A673 (cell line): Measurements from ENCODE around the gene CHTOP. TPM values are rescaled to one million over a fixed set of nuclear protein-coding genes. Genes with fewer than 3 reads are reported as not detected.

Source experiments
- BruUV-seq: library from RNA; stranded (reverse); fragments of 400-500 nt; replicated peaks from 2 replicates; lab custom pipeline; 2021; lab: Mats Ljungman, UMichigan
- CTCF ChIA-PET: fragments of 300-600 bp; sonication (Branson Sonifier 250); formaldehyde crosslinking; loops from one replicate; lab custom pipeline; 2022; ENCODE audit warnings: antibody characterized with exemption; lab: Charles Lee
- POLR2A ChIA-PET: fragments of 300-600 bp; sonication (Branson Sonifier 250); formaldehyde crosslinking; loops from one replicate; lab custom pipeline; 2022; ENCODE audit warnings: antibody characterized with exemption; ENCODE audit not compliant: low non-redundant PET; lab: Charles Lee
- DNase-seq: peaks from one replicate; pipeline ENCODE4 v3.0.0-alpha.2; 2015; ENCODE audit warnings: low spot score
- H3K27ac ChIP-seq: fragments of 200-600 bp; sonication (generic); 2 replicates; pipeline ENCODE4 v1.5.1; 2016; ENCODE audit warnings: mixed run types, low read depth, mild to moderate bottlenecking, mixed read lengths, antibody characterized with exemption, low read length; ENCODE audit not compliant: poor library complexity, severe bottlenecking
- H3K27me3 ChIP-seq: fragments of 200-600 bp; sonication (generic); replicated peaks from 2 replicates; pipeline ENCODE4 v1.6.1; 2017; ENCODE audit warnings: mixed run types, low read depth, mild to moderate bottlenecking, mixed read lengths, antibody characterized with exemption, low read length; ENCODE audit not compliant: insufficient read depth, poor library complexity
- H3K36me3 ChIP-seq: fragments of 200-600 bp; sonication (generic); 2 replicates; pipeline ENCODE4 v1.6.1; 2016; ENCODE audit warnings: mixed run types, mild to moderate bottlenecking, mixed read lengths, antibody characterized with exemption, low read length; ENCODE audit not compliant: insufficient read depth, poor library complexity, severe bottlenecking
- H3K4me1 ChIP-seq: fragments of 200-600 bp; sonication (generic); 2 replicates; pipeline ENCODE4 v1.6.1; 2017; ENCODE audit warnings: mixed run types, mild to moderate bottlenecking, mixed read lengths, antibody characterized with exemption, low read length; ENCODE audit not compliant: insufficient read depth, poor library complexity, severe bottlenecking
- H3K4me3 ChIP-seq: fragments of 200-600 bp; sonication (generic); 2 replicates; pipeline ENCODE4 v1.5.1; 2016; ENCODE audit warnings: low read depth, mixed run types, mild to moderate bottlenecking, mixed read lengths, low read length; ENCODE audit not compliant: poor library complexity, severe bottlenecking
- H3K9me3 ChIP-seq: fragments of 200-600 bp; sonication (generic); 2 replicates; pipeline ENCODE4 v1.6.1; 2016; ENCODE audit warnings: mixed run types, low read depth, mild to moderate bottlenecking, mixed read lengths, antibody characterized with exemption, low read length; ENCODE audit not compliant: poor library complexity, severe bottlenecking
- CTCF ChIP-seq: fragments of 300-800, 200-600 bp; sonication (generic); conservative IDR thresholded peaks from 2 replicates; pipeline ENCODE4 v1.5.1; 2017; ENCODE audit warnings: low read depth, mild to moderate bottlenecking, antibody characterized with exemption, low read length, moderate library complexity, mixed read lengths
- EZH2 ChIP-seq: fragments of 200-600 bp; sonication (generic); IDR thresholded peaks from 2 replicates; pipeline ENCODE4 v1.6.1; 2017; ENCODE audit warnings: borderline replicate concordance, low read depth, mild to moderate bottlenecking, mixed read lengths, antibody characterized with exemption, low read length; ENCODE audit not compliant: poor library complexity, severe bottlenecking
- intact Hi-C: fragments of 100-400 bp; cut with micrococcal nuclease; formaldehyde crosslinking; loops from one replicate; pipeline ENCODE4 v1.10.0; 2022; ENCODE audit not compliant: unreplicated experiment
- total RNA-seq: library from RNA; stranded (reverse); gene quantifications from 2 replicates; pipeline ENCODE4 v1.2.3, GENCODE V29; 2021

CHTOP gene
- total RNA-seq, 1 experiment from 2014 or later, result 101 TPM

- no TSS peak for BruUV-seq
- peak overlapping the region; percentile 100 for H3K27ac ChIP-seq
- H3K4me3 ChIP-seq, result peak overlapping the region; percentile 91
- TF ChIP-seq CTCF (no peak), EZH2 (no peak)
- intact Hi-C loops, result no loop called here
- H3K27me3 ChIP-seq, result no peaks in the 10 kb centered on the region
- ChIA-PET POLR2A (no interaction called here), CTCF (no interaction called here)
- H3K36me3 ChIP-seq, result peaks cover 52% of the 10 kb centered on the region
- H3K9me3 ChIP-seq, result no peaks in the 10 kb centered on the region
- H3K4me1 ChIP-seq, result peaks cover 8% of the 10 kb centered on the region
- no peak for DNase-seq
Observed at GRCh38 chr1:153635872-153636271, 2.0 kb downstream of the CHTOP start.

- H3K27me3 ChIP-seq, result no peaks in the 10 kb centered on the region
- no peak overlapping the region for H3K27ac ChIP-seq
- H3K9me3 ChIP-seq, result no peaks in the 10 kb centered on the region
- H3K4me1 ChIP-seq, result peaks cover 8% of the 10 kb centered on the region
- TF ChIP-seq EZH2 (no peak), CTCF (no peak)
- POLR2A ChIA-PET, result no interaction called here
- H3K4me3 ChIP-seq, result no peak overlapping the region
- no TSS peak for BruUV-seq
- CTCF ChIA-PET, result no interaction called here
- intact Hi-C loops, result no loop called here
- no peak for DNase-seq
- H3K36me3 ChIP-seq, result peaks cover 57% of the 10 kb centered on the region
Observed at GRCh38 chr1:153636312-153636711, 2.4 kb downstream of the CHTOP start.

- Histone ChIP-seq H3K27ac (no peak overlapping the region), H3K4me3 (no peak overlapping the region), H3K9me3 (no peaks in the 10 kb centered on the region), H3K27me3 (no peaks in the 10 kb centered on the region), H3K4me1 (peaks cover 8% of the 10 kb centered on the region), H3K36me3 (peaks cover 76% of the 10 kb centered on the region)
- CTCF ChIA-PET, result no interaction called here
- POLR2A ChIA-PET, result no interaction called here
- no TSS peak for BruUV-seq
- no peak for DNase-seq
- TF ChIP-seq EZH2 (no peak), CTCF (no peak)
- intact Hi-C loops, result no loop called here
Observed at GRCh38 chr1:153638261-153638660, 4.4 kb downstream of the CHTOP start.
